NCI-H128 (cell line): Measurements from ENCODE around the gene PEAK1.

ENCODE experiments used
- DNase-seq: peaks from one replicate; lab custom pipeline; 2025; ENCODE audit not compliant: unreplicated experiment; lab: John Stamatoyannopoulos, UW

The PEAK1 gene

GRCh38 chr15:77402740-77403379, 17.0 kb downstream of the PEAK1 start:
- no peak for DNase-seq

GRCh38 chr15:77400258-77400657, 19.6 kb downstream of the PEAK1 start:
- DNase-seq, result no peak

GRCh38 chr15:77398927-77399326, 21.0 kb downstream of the PEAK1 start:
- DNase-seq, result no peak

GRCh38 chr15:77396692-77397091, 23.2 kb downstream of the PEAK1 start:
- DNase-seq, result no peak

- DNase-seq, result no peak
These were observed 24.7 kb downstream of the PEAK1 start for GRCh38 chr15:77395013-77395774.

- DNase-seq, result no peak
These were observed 26.4 kb downstream of the PEAK1 start for GRCh38 chr15:77393471-77393840.

- DNase-seq, result no peak
These were observed 27.0 kb downstream of the PEAK1 start for GRCh38 chr15:77392762-77393470.

- no peak for DNase-seq
These were observed 28.4 kb downstream of the PEAK1 start for GRCh38 chr15:77391372-77391951.

- no peak for DNase-seq
These were observed 32.4 kb downstream of the PEAK1 start for GRCh38 chr15:77387365-77388105.

GRCh38 chr15:77386626-77387025, 33.3 kb downstream of the PEAK1 start:
- DNase-seq, result no peak

- DNase-seq, result no peak
These were observed 35.1 kb downstream of the PEAK1 start for GRCh38 chr15:77384589-77385359.

- no peak for DNase-seq
These were observed 35.8 kb downstream of the PEAK1 start for GRCh38 chr15:77384086-77384485.

- DNase-seq, result no peak
These were observed 39.9 kb downstream of the PEAK1 start for GRCh38 chr15:77380033-77380432.

GRCh38 chr15:77376770-77377169, 43.1 kb downstream of the PEAK1 start:
- DNase-seq, result no peak

- DNase-seq, result no peak
These were observed 44.8 kb downstream of the PEAK1 start for GRCh38 chr15:77375133-77375532.

GRCh38 chr15:77373441-77373840, 46.5 kb downstream of the PEAK1 start:
- DNase-seq, result no peak

- DNase-seq, result no peak
These were observed 47.9 kb downstream of the PEAK1 start for GRCh38 chr15:77371850-77372563.

- no peak for DNase-seq
These were observed 49.3 kb downstream of the PEAK1 start for GRCh38 chr15:77370580-77370979.

- no peak for DNase-seq
These were observed 50.7 kb downstream of the PEAK1 start for GRCh38 chr15:77369168-77369567.

- DNase-seq, result no peak
These were observed 52.3 kb downstream of the PEAK1 start for GRCh38 chr15:77367631-77368030.
